AG04450 (cell line): Measurements from ENCODE around the gene KREMEN2. TPM values are rescaled to one million over a fixed set of nuclear protein-coding genes. Genes with fewer than 3 reads are reported as not detected.

Source experiments
- CTCF ChIA-PET: fragments of 300-600, 350-600 bp; formaldehyde crosslinking; extraction: SDS; loops from one replicate; lab custom pipeline; 2022; ENCODE audit warnings: antibody characterized with exemption, inconsistent platforms; lab: Charles Lee
- POLR2A ChIA-PET: fragments of 350-600 bp; formaldehyde crosslinking; extraction: SDS; loops from one replicate; lab custom pipeline; 2021; ENCODE audit warnings: antibody characterized with exemption, inconsistent platforms; lab: Yijun Ruan, JAX
- DNase-seq: peaks from one replicate; pipeline ENCODE4 v3.0.0-alpha.2; 2011; ENCODE audit warnings: low read depth, low spot score
- H3K27ac ChIP-seq: one replicate; pipeline ENCODE4 v1.5.1; 2012; ENCODE audit warnings: low read depth, low read length, control low read depth
- H3K27me3 ChIP-seq: one replicate; pipeline ENCODE4 v1.6.0; 2012; ENCODE audit warnings: low read length; ENCODE audit not compliant: control insufficient read depth, insufficient read depth
- H3K4me3 ChIP-seq: 2 replicates; pipeline ENCODE4 v1.5.1; 2011; ENCODE audit warnings: mild to moderate bottlenecking, low read depth, low read length, control low read depth
- H3K9me3 ChIP-seq: 2 replicates; pipeline ENCODE4 v1.5.1; 2012; ENCODE audit warnings: low read length; ENCODE audit not compliant: control insufficient read depth, insufficient read depth
- polyA plus RNA-seq: library from polyadenylated mRNA; depleted of rRNA; stranded (reverse); fragments of >200 nt; gene quantifications from 2 replicates; pipeline ENCODE4 v1.2.3, GENCODE V29; 2011
- TF ChIP-seq, protein P1 (sequence below): IDR thresholded peaks from 2 replicates; pipeline ENCODE4 v1.5.1; 2011; ENCODE audit warnings: low read depth, low read length, control low read depth, inconsistent platforms

The KREMEN2 gene
- polyA plus RNA-seq, 1 experiment: 0.04 TPM

DNA sequence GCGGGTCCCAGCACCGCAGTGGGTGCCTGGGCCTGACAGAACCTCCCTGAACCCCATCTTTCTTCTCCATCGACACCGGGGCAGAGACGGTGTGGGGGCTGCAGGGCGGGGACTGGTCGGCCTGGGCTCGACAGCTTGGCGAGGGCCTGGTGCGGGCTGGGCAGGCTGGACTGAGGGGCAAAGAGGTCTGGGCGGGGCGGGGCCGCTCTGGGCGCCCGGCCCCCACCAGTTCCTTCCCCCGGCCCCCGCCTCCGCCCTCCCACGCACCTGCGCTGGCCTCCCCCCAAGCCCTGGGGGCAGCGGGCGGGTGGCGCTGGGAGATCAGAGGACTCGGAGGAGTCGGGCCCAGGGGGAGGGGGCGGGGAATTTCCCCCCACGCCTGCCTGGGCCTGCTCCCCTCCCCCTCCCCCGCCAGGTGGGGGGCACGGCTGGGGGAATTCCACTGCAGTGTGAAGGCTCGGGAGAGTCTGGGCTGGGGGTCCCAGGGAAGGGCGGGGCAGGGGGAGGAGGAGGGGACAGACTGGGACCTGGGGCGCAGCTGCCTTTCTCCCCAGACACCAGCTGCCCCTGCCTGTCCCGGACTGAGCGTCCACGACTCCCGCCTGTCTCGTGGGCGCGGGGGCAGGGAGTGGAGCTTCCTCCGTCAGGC, 877 bp upstream of the KREMEN2 start:
- DNase-seq: no peak
- Histone ChIP-seq H3K27me3 (peaks cover 37% of the 10 kb centered on the region), H3K4me3 (peak overlapping the region; percentile 41), H3K27ac (no peak overlapping the region), H3K9me3 (peaks cover 4% of the 10 kb centered on the region; the same call in 1 of the 2 replicates)
- TF ChIP-seq, protein P1, sequence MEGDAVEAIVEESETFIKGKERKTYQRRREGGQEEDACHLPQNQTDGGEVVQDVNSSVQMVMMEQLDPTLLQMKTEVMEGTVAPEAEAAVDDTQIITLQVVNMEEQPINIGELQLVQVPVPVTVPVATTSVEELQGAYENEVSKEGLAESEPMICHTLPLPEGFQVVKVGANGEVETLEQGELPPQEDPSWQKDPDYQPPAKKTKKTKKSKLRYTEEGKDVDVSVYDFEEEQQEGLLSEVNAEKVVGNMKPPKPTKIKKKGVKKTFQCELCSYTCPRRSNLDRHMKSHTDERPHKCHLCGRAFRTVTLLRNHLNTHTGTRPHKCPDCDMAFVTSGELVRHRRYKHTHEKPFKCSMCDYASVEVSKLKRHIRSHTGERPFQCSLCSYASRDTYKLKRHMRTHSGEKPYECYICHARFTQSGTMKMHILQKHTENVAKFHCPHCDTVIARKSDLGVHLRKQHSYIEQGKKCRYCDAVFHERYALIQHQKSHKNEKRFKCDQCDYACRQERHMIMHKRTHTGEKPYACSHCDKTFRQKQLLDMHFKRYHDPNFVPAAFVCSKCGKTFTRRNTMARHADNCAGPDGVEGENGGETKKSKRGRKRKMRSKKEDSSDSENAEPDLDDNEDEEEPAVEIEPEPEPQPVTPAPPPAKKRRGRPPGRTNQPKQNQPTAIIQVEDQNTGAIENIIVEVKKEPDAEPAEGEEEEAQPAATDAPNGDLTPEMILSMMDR: no peak
- CTCF ChIA-PET: interaction anchor here (1.4 kb wide), 1 partner anchor 24 kb away, joined by 3 read pairs; no protein-coding TSS in a partner anchor
- POLR2A ChIA-PET: no interaction called here

DNA sequence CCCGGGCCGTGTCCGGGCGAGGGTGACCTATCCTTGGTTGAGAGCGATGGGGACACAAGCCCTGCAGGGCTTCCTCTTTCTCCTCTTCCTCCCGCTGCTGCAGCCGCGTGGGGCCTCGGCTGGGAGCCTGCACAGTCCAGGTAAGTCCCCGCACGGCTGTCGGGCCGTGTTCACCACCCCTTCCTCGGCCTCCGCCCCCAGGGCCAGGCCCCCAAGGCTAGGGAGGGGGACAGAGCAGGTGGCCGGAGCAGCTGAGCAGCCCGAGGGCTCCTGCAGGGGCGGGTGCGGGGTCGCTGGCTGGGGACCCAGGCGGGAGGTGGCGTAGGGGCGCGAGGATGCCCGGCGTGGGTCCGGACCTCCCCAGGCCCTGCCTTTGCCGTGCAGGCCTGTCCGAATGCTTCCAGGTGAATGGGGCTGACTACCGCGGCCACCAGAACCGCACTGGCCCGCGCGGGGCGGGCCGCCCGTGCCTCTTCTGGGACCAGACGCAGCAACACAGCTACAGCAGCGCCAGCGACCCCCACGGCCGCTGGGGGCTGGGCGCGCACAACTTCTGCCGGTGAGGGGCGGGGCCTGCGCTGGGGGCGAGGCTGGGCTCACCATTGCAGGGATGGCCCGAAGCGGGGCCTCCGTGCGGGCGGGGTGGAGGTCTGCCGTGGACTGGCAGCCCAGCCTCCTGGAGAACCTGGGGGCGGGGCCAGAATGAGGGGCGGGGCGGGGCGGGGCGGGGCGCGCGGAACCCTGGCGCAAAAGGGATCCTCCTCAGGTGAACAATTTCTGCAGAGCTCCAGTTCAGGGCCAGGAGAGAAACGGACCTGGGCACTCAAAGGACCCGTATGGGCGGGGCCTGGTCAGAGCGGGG, 631 bp downstream of the KREMEN2 start:
- DNase-seq: no peak
- CTCF ChIA-PET: interaction anchor here (1.3 kb wide), 1 partner anchor 37 kb away, joined by 6 read pairs; no protein-coding TSS in a partner anchor
- Histone ChIP-seq H3K9me3 (peaks cover 4% of the 10 kb centered on the region; the same call in 1 of the 2 replicates), H3K27me3 (peaks cover 37% of the 10 kb centered on the region), H3K27ac (no peak overlapping the region), H3K4me3 (peak overlapping the region; percentile 41; the same call in 1 of the 2 replicates)
- POLR2A ChIA-PET: no interaction called here
- TF ChIP-seq, protein P1: no peak

DNA sequence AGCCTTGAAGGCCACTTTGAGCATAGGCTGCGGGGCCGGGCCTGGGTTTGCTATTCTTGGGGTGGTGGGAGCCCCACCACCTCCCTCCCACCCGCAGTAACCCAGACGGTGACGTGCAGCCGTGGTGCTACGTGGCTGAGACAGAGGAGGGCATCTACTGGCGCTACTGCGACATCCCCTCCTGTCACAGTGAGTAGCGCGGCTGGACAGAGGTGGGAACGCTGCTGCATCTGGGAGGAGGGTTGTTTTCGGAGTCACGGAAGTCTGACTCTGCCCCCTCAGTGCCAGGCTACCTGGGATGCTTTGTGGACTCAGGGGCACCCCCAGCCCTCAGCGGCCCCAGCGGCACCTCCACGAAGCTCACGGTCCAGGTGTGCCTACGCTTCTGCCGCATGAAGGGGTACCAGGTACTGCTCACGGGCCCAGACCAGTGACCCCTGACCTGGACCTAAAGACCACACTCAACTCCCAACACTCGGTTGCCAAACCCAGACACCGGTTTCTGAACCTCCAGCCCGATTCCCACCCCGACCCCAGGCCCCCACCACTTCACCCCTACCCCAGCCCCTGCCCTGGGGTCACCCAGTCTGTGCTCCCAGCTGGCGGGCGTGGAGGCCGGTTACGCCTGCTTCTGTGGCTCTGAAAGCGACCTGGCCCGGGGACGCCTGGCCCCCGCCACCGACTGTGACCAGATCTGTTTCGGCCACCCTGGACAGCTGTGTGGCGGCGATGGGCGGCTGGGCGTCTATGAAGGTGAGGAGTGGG, 2.1 kb downstream of the KREMEN2 start:
- DNase-seq: no peak
- Histone ChIP-seq H3K4me3 (no peak overlapping the region), H3K27me3 (peaks cover 37% of the 10 kb centered on the region), H3K9me3 (peaks cover 4% of the 10 kb centered on the region; the same call in 1 of the 2 replicates), H3K27ac (no peak overlapping the region)
- TF ChIP-seq, protein P1: no peak
- ChIA-PET CTCF (no interaction called here), POLR2A (no interaction called here)

DNA sequence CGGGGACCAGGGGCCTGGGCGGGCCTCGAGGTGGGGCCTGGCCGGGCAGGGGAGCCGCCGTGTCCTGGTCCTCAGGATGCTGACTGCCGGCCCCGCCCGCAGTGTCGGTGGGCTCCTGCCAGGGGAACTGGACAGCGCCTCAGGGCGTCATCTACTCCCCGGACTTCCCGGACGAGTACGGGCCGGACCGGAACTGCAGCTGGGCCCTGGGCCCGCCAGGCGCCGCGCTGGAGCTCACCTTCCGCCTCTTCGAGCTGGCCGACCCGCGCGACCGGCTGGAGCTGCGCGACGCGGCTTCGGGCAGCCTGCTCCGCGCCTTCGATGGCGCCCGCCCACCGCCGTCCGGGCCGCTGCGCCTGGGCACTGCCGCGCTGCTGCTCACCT, 2.7 kb downstream of the KREMEN2 start:
- POLR2A ChIA-PET: no interaction called here
- H3K9me3 ChIP-seq: peaks cover 4% of the 10 kb centered on the region; the same call in 1 of the 2 replicates
- no peak overlapping the region for H3K27ac ChIP-seq
- peaks cover 37% of the 10 kb centered on the region for H3K27me3 ChIP-seq
- TF ChIP-seq, protein P1: no peak
- DNase-seq: no peak
- CTCF ChIA-PET: no interaction called here
- H3K4me3 ChIP-seq: no peak overlapping the region
